Urothelium cell line (cell line): Measurements from ENCODE around the gene TRRAP.

ENCODE experiments used
- DNase-seq: peaks from one replicate; pipeline ENCODE4 v3.0.0; 2011; ENCODE audit warnings: low spot score, mixed read lengths
- FAIRE-seq: peaks from 2 replicates; lab custom pipeline; 2011; peaks lifted over from hg19 to GRCh38; lab: Jason Lieb, UNC

Gene TRRAP

GRCh38 chr7:99021941-99022560 is 143.7 kb downstream of the TRRAP start:
- FAIRE-seq: no peak
- no peak for DNase-seq

- DNase-seq: no peak
- peak; percentile 20 for FAIRE-seq
Measured at GRCh38 chr7:99024066-99024465, 145.7 kb downstream of the TRRAP start.

GRCh38 chr7:99027241-99027640 is 148.9 kb downstream of the TRRAP start:
- no peak for DNase-seq
- no peak for FAIRE-seq

GRCh38 chr7:99027841-99028240 is 149.5 kb downstream of the TRRAP start:
- no peak for FAIRE-seq

GRCh38 chr7:99028261-99028973 is 150.1 kb downstream of the TRRAP start:
- DNase-seq: no peak
- no peak for FAIRE-seq

More at GRCh38 chr7:99027841-99028240, 149.5 kb downstream of the TRRAP start:
- DNase-seq: no peak

- DNase-seq (no peak), FAIRE-seq (no peak)
Measured at GRCh38 chr7:99029466-99030435, 151.4 kb downstream of the TRRAP start.

- no peak for DNase-seq
- FAIRE-seq: no peak
Measured at GRCh38 chr7:99030457-99030856, 152.1 kb downstream of the TRRAP start.

- DNase-seq: no peak
- no peak for FAIRE-seq
Measured at GRCh38 chr7:99030951-99031350, 152.6 kb downstream of the TRRAP start.

- FAIRE-seq (no peak), DNase-seq (no peak)
Measured at GRCh38 chr7:99031496-99031895, 153.2 kb downstream of the TRRAP start.

- DNase-seq: no peak
- FAIRE-seq: no peak
Measured at GRCh38 chr7:99032928-99033327, 154.6 kb downstream of the TRRAP start.

- no peak for DNase-seq
- no peak for FAIRE-seq
Measured at GRCh38 chr7:99033765-99034164, 155.4 kb downstream of the TRRAP start.

GRCh38 chr7:99034932-99035722 is 156.8 kb downstream of the TRRAP start:
- FAIRE-seq (no peak), DNase-seq (no peak)

- DNase-seq (no peak), FAIRE-seq (no peak)
Measured at GRCh38 chr7:99035723-99036545, 157.6 kb downstream of the TRRAP start.

GRCh38 chr7:99036546-99037111 is 158.3 kb downstream of the TRRAP start:
- FAIRE-seq (no peak), DNase-seq (peak; percentile 49)

GRCh38 chr7:99037327-99037940 is 159.1 kb downstream of the TRRAP start:
- DNase-seq (no peak), FAIRE-seq (no peak)

- no peak for FAIRE-seq
Measured at GRCh38 chr7:99038086-99038855, 159.9 kb downstream of the TRRAP start.

GRCh38 chr7:99039384-99039891 is 161.1 kb downstream of the TRRAP start:
- DNase-seq (no peak), FAIRE-seq (no peak)

More at GRCh38 chr7:99038086-99038855, 159.9 kb downstream of the TRRAP start:
- DNase-seq: no peak
